Measurements from ENCODE around the gene CCNY.

DNA sequence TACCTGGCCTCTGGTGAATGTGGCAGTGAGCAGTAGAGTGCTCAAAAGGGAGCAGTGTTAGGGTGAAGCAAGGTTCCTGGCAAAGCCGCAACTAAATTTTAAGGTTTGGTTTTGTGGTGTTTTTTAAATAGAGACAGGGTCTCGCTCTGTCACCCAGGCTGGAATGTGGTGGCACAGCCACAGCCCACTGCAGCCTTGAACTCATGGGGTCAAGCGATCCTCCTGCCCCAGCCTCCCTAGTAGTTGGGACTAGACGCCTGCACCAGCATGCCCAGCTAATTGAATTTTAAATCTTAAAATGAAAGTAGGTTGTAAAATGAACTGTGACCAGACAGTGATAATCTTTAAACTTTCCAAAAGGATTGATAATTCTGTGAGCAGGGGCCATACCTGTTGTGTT is 130.4 kb downstream of the CCNY start:
- TF ChIP-seq POLR2AphosphoS5 (IDR thresholded peaks at IDR 0.05; ENCODE audit: low read depth, low read length) (no peak), POLR2A (IDR thresholded peaks at IDR 0.05; ENCODE audit: low read depth, low read length) (no peak)
